GM19328 (cell line): ENCODE results near the gene GRID1.

Experiments used
- ATAC-seq: cut with Tn5 transposase; IDR thresholded peaks from one replicate; pipeline ENCODE4 v1.9.1; 2021; ENCODE audit warnings: mild to moderate bottlenecking, moderate library complexity; ENCODE audit not compliant: unreplicated experiment

The GRID1 gene

GRCh38 chr10:85648279-85648754 is 718.3 kb downstream of the GRID1 start:
- no peak for ATAC-seq

GRCh38 chr10:85647741-85648140 is 718.9 kb downstream of the GRID1 start:
- no peak for ATAC-seq

- no peak for ATAC-seq
These were observed 720.5 kb downstream of the GRID1 start for GRCh38 chr10:85645926-85646711.

DNA sequence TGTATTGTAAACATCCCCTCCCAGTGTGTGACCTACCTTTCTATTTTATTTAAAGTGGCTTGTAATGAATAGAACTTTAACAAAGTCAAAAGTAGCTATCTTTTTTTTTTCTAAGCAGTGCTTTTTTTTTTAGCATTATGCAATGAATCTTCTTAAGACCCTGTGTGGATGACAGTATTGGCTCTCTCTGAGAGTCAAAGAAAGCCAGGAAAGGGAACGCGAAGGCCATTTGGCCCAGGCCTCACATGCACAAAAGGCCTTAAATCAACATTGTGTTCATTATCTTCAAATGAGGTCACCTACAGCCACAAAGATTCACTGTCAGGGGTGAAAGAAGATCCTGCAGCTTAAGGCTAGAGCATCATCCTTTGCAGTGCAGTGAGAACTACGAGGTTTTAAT is 721.5 kb downstream of the GRID1 start:
- no peak for ATAC-seq

DNA sequence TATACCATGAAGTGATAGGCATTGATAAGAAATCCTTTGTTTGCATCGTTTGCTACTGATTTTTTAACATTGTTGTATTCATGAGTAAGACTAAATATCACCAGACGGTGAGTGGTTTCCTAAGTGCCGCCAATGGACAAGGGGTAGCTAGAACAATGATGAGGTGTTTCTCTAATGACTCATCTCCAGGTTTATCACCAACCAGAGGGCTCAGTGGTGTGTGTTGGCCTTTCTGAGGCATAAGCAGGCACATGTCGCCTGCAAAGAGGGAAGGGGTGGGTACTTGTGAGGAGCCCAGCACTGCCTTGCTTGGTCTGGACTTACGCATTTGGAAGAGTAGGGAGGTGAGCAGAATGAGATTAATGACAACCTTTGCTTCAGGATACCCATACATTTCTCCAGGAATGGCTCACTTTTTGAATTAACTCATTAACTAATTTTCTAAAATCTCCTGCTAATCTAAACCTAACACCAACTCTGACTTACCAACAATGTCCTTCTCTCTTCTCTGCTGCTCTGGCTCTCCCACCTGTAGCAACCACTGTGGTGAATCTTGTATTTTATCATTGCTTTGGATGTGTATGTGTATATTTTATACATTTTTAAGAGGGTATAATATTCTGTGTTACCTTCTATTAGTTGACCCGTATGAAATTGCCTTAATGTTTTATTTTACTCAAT is 722.6 kb downstream of the GRID1 start:
- ATAC-seq: no peak

- ATAC-seq: no peak
These were observed 723.3 kb downstream of the GRID1 start for GRCh38 chr10:85643171-85643844.

GRCh38 chr10:85642421-85643170 is 724.0 kb downstream of the GRID1 start:
- no peak for ATAC-seq

DNA sequence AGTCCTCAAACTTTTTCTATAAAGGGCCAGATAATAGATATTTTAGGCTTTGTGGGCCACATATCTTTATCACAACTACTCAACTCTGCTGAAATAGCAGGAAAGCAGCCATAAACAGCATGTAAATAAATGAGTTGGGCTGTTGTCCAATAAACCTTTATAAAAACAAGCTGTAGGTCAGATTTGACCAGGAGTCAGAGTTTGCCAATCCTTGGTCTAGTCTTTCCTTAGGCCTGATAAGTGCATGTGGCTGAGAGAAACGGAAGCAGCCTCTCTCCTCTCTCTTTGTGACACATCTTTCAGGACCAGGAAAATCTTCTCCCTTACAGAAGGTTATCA is 724.5 kb downstream of the GRID1 start:
- no peak for ATAC-seq

- no peak for ATAC-seq
These were observed 725.1 kb downstream of the GRID1 start for GRCh38 chr10:85641479-85642009.

DNA sequence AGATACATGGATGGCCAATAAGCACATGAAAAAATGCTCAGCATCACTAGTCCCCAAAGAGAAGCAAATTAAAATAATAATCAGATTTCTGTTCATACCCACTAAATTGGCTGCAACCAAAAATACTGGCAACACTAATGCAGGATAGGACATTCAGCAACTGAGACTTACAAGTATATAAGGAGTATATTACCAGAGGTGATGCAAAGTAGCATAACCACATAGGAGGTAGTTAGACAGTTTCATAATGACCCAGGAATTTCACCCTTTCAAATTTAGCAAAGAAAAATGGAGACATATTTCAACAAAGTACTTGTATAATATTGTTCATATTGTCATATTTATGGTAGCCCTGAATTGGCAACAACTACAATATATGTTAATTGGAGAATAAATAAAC is 727.8 kb downstream of the GRID1 start:
- peak; percentile 51 for ATAC-seq

DNA sequence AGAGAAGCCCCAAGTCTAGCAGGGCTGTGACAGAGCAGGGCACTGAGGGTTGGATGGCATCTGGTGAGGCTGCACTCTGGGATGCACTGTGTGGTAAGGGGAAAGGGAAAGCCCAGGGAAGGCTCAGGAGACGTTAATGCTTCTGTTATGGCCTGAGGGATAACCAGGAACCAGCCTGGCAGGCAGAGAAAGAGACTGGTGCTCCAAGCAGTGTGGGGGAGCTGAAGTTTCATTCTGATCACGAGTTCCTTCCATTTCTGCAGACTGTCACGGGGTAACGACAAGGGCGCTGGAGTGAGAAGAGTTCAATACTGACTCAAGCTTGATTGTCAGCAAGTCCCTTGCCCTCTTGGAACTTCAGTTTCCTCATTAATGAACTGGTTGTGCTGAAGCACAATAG is 730.9 kb downstream of the GRID1 start:
- ATAC-seq: no peak

DNA sequence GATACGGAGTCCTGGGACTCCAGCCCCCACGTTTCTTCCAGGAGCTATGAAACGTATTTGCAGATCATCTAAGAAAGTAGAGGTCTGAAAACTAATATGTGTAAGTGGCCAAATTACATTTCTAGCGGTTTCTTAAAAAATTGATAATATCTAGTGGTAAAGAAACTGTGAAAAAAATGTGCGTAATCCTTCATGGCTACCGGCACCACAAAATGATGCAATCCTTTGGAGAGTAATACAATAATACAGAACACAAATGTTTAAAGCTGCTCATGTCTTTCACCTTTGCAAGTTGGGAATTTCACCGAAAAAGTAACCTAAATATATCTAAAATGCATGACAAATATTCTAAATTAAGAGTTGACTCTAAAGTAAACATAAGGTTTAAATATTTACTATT is 742.1 kb downstream of the GRID1 start:
- no peak for ATAC-seq

GRCh38 chr10:85623758-85624157 is 742.8 kb downstream of the GRID1 start:
- ATAC-seq: no peak

DNA sequence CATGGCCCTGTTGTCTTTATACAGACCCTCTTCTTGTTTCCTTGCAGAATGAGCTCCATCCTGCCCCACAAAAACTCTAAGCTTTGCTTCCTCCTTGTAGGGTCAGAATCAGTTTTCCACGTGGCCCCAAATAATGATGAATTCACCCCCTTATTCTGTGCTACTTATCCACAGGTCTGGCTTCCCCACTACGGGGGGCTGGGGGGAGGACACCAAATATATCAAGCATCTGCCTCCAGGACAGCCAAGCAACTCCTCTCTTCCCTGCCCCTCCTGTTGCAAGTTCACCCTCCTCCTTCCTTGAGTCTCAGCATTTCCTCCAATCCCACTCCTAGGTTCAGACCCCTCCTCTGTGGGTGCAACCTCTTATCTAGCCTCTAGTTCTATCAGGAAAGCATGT is 743.3 kb downstream of the GRID1 start:
- no peak for ATAC-seq

- ATAC-seq: no peak
These were observed 744.2 kb downstream of the GRID1 start for GRCh38 chr10:85622425-85622824.

DNA sequence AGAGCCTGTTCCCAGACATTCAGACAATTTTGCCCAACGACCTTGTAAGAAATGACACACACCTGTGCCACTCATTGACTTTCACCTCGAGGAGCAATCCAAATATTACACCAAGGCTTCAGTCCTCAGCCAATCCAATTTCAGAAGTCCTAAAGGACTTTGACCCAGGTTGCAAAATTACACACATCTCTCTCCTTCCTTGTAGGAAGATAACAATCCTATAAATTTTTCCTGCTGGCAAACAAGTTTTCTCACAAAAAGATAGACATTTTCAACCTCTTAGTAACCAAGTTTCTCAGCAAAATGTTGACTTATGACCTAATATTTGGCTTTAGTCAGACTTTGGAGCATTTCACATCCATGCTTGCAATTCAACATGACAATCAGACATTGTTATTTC is 745.0 kb downstream of the GRID1 start:
- no peak for ATAC-seq

GRCh38 chr10:85620807-85621206 is 745.8 kb downstream of the GRID1 start:
- no peak for ATAC-seq

GRCh38 chr10:85619832-85620231 is 746.8 kb downstream of the GRID1 start:
- ATAC-seq: no peak

- ATAC-seq: no peak
These were observed 747.8 kb downstream of the GRID1 start for GRCh38 chr10:85618841-85619240.

GRCh38 chr10:85617751-85618546 is 748.6 kb downstream of the GRID1 start:
- no peak for ATAC-seq
